GM06990 (cell line): ENCODE measurements around the gene FOXRED1.
A peak's percentile ranks its signal among the peaks of the same experiment; 100 is the strongest.
"Not testable (repeated sequence)": the region's sequence is repeated elsewhere in the genome, so short reads cannot be mapped to it uniquely, and the experiment has no call there.

Source experiments
- DNase-seq: peaks from one replicate; pipeline ENCODE4 v3.0.0-alpha.2; 2011; ENCODE audit not compliant: insufficient read length; ENCODE audit errors: extremely low read depth
- H3K27me3 ChIP-seq: replicated peaks from 2 replicates; pipeline ENCODE4 v1.6.0; 2011; ENCODE audit warnings: low read length; ENCODE audit not compliant: control insufficient read depth, insufficient read depth
- H3K36me3 ChIP-seq: 2 replicates; pipeline ENCODE4 v1.5.1; 2011; ENCODE audit warnings: low read length; ENCODE audit not compliant: control insufficient read depth, insufficient read depth
- H3K4me3 ChIP-seq: replicated peaks from 2 replicates; pipeline ENCODE4 v1.5.1; 2011; ENCODE audit warnings: low read depth, mild to moderate bottlenecking, control low read depth, low read length
- CTCF ChIP-seq: IDR thresholded peaks from 2 replicates; pipeline ENCODE4 v1.5.1; 2011; ENCODE audit warnings: low read length, control low read depth, mild to moderate bottlenecking, inconsistent platforms; ENCODE audit not compliant: insufficient read depth, poor library complexity, severe bottlenecking

Gene FOXRED1

GRCh38 chr11:126308271-126308671 lies 39.3 kb downstream of the FOXRED1 start:
- no peak for DNase-seq
- no peak for TF ChIP-seq CTCF
- Histone ChIP-seq H3K4me3 (no peak overlapping the region), H3K27me3 (no peaks in the 10 kb centered on the region), H3K36me3 (peaks cover 3% of the 10 kb centered on the region; the same call in 1 of the 2 replicates)

GRCh38 chr11:126308771-126309170 lies 39.8 kb downstream of the FOXRED1 start:
- H3K4me3 ChIP-seq, DNase-seq, H3K27me3 ChIP-seq, H3K36me3 ChIP-seq: not testable (repeated sequence)

- Histone ChIP-seq H3K36me3 (peaks cover 3% of the 10 kb centered on the region; the same call in 1 of the 2 replicates), H3K4me3 (no peak overlapping the region), H3K27me3 (no peaks in the 10 kb centered on the region)
- no peak for DNase-seq
- TF ChIP-seq CTCF: peak; percentile 86
Observed at GRCh38 chr11:126310200-126310991, 41.4 kb downstream of the FOXRED1 start.

- Histone ChIP-seq H3K27me3 (no peaks in the 10 kb centered on the region), H3K36me3 (peaks cover 3% of the 10 kb centered on the region; the same call in 1 of the 2 replicates), H3K4me3 (no peak overlapping the region)
- DNase-seq: no peak
- no peak for TF ChIP-seq CTCF
Observed at GRCh38 chr11:126310992-126311310, 42.0 kb downstream of the FOXRED1 start.

- Histone ChIP-seq H3K4me3 (no peak overlapping the region), H3K36me3 (peaks cover 2% of the 10 kb centered on the region; the same call in 1 of the 2 replicates), H3K27me3 (no peaks in the 10 kb centered on the region)
- peak; percentile 66 for DNase-seq
- no peak for TF ChIP-seq CTCF
Observed at GRCh38 chr11:126311401-126312291, 42.7 kb downstream of the FOXRED1 start.

- no peaks in the 10 kb centered on the region for H3K27me3 ChIP-seq
- DNase-seq: no peak
- no peak overlapping the region for H3K4me3 ChIP-seq
- H3K36me3 ChIP-seq: no peaks in the 10 kb centered on the region; the same call in 1 of the 2 replicates
- TF ChIP-seq CTCF: no peak
Observed at GRCh38 chr11:126312961-126313360, 44.0 kb downstream of the FOXRED1 start.
